IPS-NIHi7 (cell line): Measurements from ENCODE around the gene MEPCE.

Experiments used
- DNase-seq: peaks from one replicate; pipeline ENCODE4 v3.0.0; 2012; ENCODE audit warnings: mixed read lengths; ENCODE audit errors: extremely low spot score

MEPCE gene

DNA sequence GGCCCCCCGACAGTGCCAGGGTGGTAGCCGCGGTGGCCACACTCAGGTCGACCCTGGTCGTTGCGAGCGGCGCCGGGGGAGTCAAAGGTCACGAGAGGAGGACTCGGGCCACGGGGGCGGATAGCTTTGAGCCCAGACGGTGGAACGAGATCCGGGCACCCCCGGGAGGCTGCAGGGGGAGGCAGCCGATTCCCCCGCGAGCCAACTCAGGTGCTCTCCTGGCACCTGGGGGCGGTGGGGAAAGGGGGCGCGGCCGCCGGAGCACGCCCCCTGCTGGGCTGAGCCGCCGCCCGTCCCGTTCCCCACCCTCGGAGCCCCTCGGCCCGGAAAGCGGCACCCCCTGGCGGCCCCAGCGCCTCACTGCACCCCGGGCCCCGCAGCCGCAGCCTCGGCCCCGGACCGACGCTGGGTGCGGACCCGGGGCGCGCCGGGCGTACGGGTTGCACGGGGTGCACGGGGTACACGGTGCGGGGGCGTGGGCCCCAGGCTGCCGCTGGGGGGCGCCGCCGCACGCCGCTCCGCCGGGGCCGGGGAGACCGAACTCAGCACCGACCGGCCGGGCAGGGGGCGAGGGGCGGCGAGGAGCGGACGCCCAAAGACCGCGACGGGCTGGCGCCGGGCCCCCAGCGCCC is 53.6 kb downstream of the MEPCE start:
- DNase-seq: peak; percentile 78
